Spleen (tissue), 11 donors: ENCODE results near the gene APBB2. TPM values are rescaled to one million over a fixed set of nuclear protein-coding genes. Genes with fewer than 3 reads are reported as not detected.

ENCODE experiments used
- DNase-seq: peaks from one replicate; pipeline ENCODE4 v3.0.0-alpha.2; 2020
- H3K27ac ChIP-seq, 8 donors: fragments of 200-600 bp; sonication (generic) in 7 of 8; 1 replicate in 4 of 8; 2 replicates in 4 of 8; pipeline versions ENCODE4 v1.5.0 to v1.8.0; 2016 to 2021; ENCODE audit warnings: inconsistent platforms in 4 of 8, mild to moderate bottlenecking in 4 of 8, moderate library complexity in 1 of 8
- H3K27me3 ChIP-seq, 7 donors: fragments of 200-600 bp; sonication (generic) in 6 of 7; replicated peaks in 1 of 7; 1 replicate in 4 of 7; 2 replicates in 3 of 7; pipeline versions ENCODE4 v1.5.0 to v1.8.0; 2016 to 2021; ENCODE audit warnings: inconsistent platforms in 3 of 7, mild to moderate bottlenecking in 1 of 7
- H3K36me3 ChIP-seq, 6 donors: fragments of 200-600 bp; sonication (generic) in 5 of 6; 1 replicate in 4 of 6; 2 replicates in 2 of 6; pipeline versions ENCODE4 v1.5.0 to v1.8.0; 2016 to 2021; ENCODE audit warnings: inconsistent platforms in 2 of 6
- H3K4me1 ChIP-seq, 6 donors: fragments of 200-600 bp; sonication (generic) in 5 of 6; 1 replicate in 3 of 6; 2 replicates in 3 of 6; pipeline versions ENCODE4 v1.5.0 to v1.8.0; 2016 to 2021; ENCODE audit warnings: inconsistent platforms in 3 of 6
- H3K4me3 ChIP-seq, 8 donors: fragments of 200-600 bp; sonication (generic) in 7 of 8; 1 replicate in 4 of 8; 2 replicates in 4 of 8; pipeline versions ENCODE4 v1.5.0 to v1.8.0; 2016 to 2021; ENCODE audit warnings: inconsistent platforms in 4 of 8, mild to moderate bottlenecking in 4 of 8, moderate library complexity in 2 of 8
- H3K9me3 ChIP-seq, 8 donors: fragments of 200-600 bp; sonication (generic) in 7 of 8; 1 replicate in 4 of 8; 2 replicates in 4 of 8; pipeline versions ENCODE4 v1.5.0 to v1.8.0; 2016 to 2021; ENCODE audit warnings: inconsistent platforms in 4 of 8
- POLR2A ChIP-seq, 3 donors: fragments of 450-650 bp; IDR thresholded peaks; one replicate each; pipeline ENCODE4 v1.5.1; 2017; ENCODE audit warnings: antibody characterized with exemption in 3 of 3, mild to moderate bottlenecking in 1 of 3
- POLR2AphosphoS5 ChIP-seq, 3 donors: sonication (generic); formaldehyde crosslinking; IDR thresholded peaks; one replicate each; pipeline ENCODE4 v1.5.1; 2017; ENCODE audit warnings: antibody characterized with exemption in 3 of 3
- WGBS, 5 donors: extraction: QIAGEN DNeasy Blood & Tissue Kit in 3 of 5; methylation state at CpG; one replicate each; pipeline versions ENCODE4 v1.1.5 to v1.1.7; 2013 to 2018; 5-methylcytosine and 5-hydroxymethylcytosine counted together
- intact Hi-C: fragments of 100-400 bp; cut with DNase I; formaldehyde crosslinking; loops from one replicate; pipeline ENCODE4 v1.15.0; 2023; ENCODE audit warnings: low total_unique reads
- polyA plus RNA-seq, 3 donors: library from polyadenylated mRNA; stranded (reverse); fragments of 200-250 nt; gene quantifications; one replicate each; pipeline ENCODE4 v1.2.1, GENCODE V29; 2013
- total RNA-seq, 7 donors: library from RNA; depleted of rRNA in 3 of 7; stranded (reverse); fragments of >200 nt in 3 of 7; fragmentation: NEBNext Ultra II Directional in 4 of 7; extraction: Animal tissue kit (Norgen Biotek cat#: 25700) in 4 of 7; gene quantifications; one replicate each; pipeline versions ENCODE4 v1.1.0 to v1.2.1, GENCODE V29; 2016 to 2021
- TF ChIP-seq, protein P1 (sequence below), 11 experiments: fragments of 200-600 bp in 7 of 11; fragments of 450-650 bp in 4 of 11; sonication (generic) in 4 of 11; IDR thresholded peaks in 8 of 11; conservative IDR thresholded peaks in 3 of 11; 1 replicate in 7 of 11; 2 replicates in 4 of 11; pipeline versions ENCODE4 v1.4.0 to v1.8.0; 2016 to 2021; ENCODE audit warnings: antibody characterized with exemption in 11 of 11, inconsistent platforms in 4 of 11, mild to moderate bottlenecking in 1 of 11
- donor health status: healthy with polysubstance abuse.
- donor health status: DM: no; HTN: no; CAD: no; lungs with moderate emphysema.
- donor health status: DM: no; HTN: no; CAD: no.
- donor health status: Bipolar disorder and iron deficiency.
- donor health status: healthy.
- donor health status: DM: no; HTN: no; CAD: no.
- donor health status: DM: yes; HTN: yes; CAD: no.

Gene APBB2
- total and polyA plus RNA-seq, 10 donors: 4.0 to 115 (median 76.7) TPM

DNA sequence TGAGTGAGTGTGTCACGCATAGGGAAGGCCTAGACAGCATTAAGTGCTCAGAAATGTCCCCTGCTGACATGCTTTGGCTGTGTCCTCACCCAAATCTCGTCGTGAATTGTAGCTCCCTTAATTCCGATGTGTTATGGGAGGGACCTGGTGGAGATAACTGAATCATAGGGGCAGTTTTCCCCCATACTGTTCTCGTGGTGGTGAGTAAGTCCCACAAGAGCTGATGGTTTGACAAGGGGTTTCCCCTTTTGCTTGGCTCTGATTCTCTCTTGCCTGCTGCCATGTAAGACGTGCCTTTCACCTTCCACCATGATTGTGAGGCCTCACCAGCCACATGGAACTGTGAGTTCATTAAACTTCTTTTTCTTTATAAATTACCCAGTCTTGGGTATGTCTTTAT lies 386.6 kb downstream of the APBB2 start:
- TF ChIP-seq, protein P1, sequence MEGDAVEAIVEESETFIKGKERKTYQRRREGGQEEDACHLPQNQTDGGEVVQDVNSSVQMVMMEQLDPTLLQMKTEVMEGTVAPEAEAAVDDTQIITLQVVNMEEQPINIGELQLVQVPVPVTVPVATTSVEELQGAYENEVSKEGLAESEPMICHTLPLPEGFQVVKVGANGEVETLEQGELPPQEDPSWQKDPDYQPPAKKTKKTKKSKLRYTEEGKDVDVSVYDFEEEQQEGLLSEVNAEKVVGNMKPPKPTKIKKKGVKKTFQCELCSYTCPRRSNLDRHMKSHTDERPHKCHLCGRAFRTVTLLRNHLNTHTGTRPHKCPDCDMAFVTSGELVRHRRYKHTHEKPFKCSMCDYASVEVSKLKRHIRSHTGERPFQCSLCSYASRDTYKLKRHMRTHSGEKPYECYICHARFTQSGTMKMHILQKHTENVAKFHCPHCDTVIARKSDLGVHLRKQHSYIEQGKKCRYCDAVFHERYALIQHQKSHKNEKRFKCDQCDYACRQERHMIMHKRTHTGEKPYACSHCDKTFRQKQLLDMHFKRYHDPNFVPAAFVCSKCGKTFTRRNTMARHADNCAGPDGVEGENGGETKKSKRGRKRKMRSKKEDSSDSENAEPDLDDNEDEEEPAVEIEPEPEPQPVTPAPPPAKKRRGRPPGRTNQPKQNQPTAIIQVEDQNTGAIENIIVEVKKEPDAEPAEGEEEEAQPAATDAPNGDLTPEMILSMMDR (IDR thresholded peaks at IDR 0.05 in 8 of 11, conservative IDR thresholded peaks at IDR 0.05 in 3 of 11): no peak
- TF ChIP-seq POLR2AphosphoS5 (IDR thresholded peaks at IDR 0.05) (no peak), POLR2A (IDR thresholded peaks at IDR 0.05) (no peak)
- Histone ChIP-seq H3K4me1 (peaks cover 0 to 11% (median 0%) of the 10 kb centered on the region in 6 donors), H3K27ac (no peak overlapping the region), H3K36me3 (peaks cover 0 to 66% (median 6%) of the 10 kb centered on the region in 6 donors), H3K9me3 (peaks cover 0 to 10% (median 0%) of the 10 kb centered on the region in 8 donors), H3K4me3 (no peak overlapping the region), H3K27me3 (no peaks in the 10 kb centered on the region)
- 67 to 86% (median 79%) methylated on average over 6 of the region's 6 CpGs for WGBS, 5 donors
- intact Hi-C loops: no loop called here
- DNase-seq: no peak

DNA sequence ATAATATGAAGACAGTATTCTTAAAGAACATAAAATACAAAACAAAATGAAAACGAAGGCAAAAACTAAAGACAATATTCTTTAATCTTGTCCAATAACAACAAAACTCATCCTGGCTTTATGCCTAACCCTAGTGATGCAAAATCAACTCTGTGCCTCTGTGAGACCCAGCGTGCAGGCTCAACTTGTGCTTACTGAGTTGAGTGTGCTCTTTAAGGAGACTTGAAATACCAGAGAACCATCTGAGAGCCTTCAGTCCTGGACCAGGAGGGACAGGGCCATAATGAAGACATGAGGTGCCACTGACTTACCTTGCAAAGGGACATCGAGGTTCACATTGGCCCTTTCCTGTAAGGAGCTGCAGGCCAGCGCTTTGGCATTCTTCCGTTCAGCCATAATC lies 387.5 kb downstream of the APBB2 start:
- no peak for DNase-seq
- intact Hi-C loops: no loop called here
- no peak for TF ChIP-seq POLR2AphosphoS5 (IDR thresholded peaks at IDR 0.05)
- TF ChIP-seq POLR2A (IDR thresholded peaks at IDR 0.05): no peak
- TF ChIP-seq, protein P1 (IDR thresholded peaks at IDR 0.05 in 8 of 11, conservative IDR thresholded peaks at IDR 0.05 in 3 of 11): no peak
- no peak overlapping the region for H3K27ac ChIP-seq
- H3K4me3 ChIP-seq: no peak overlapping the region
- peaks cover 0 to 11% (median 0%) of the 10 kb centered on the region in 6 donors for H3K4me1 ChIP-seq
- H3K9me3 ChIP-seq: peaks cover 0 to 10% (median 0%) of the 10 kb centered on the region in 8 donors
- peaks cover 0 to 75% (median 12%) of the 10 kb centered on the region in 6 donors for H3K36me3 ChIP-seq
- no peaks in the 10 kb centered on the region for H3K27me3 ChIP-seq
- WGBS, 5 donors: 92 to 97% (median 94%) methylated on average over 5 of the region's 5 CpGs

DNA sequence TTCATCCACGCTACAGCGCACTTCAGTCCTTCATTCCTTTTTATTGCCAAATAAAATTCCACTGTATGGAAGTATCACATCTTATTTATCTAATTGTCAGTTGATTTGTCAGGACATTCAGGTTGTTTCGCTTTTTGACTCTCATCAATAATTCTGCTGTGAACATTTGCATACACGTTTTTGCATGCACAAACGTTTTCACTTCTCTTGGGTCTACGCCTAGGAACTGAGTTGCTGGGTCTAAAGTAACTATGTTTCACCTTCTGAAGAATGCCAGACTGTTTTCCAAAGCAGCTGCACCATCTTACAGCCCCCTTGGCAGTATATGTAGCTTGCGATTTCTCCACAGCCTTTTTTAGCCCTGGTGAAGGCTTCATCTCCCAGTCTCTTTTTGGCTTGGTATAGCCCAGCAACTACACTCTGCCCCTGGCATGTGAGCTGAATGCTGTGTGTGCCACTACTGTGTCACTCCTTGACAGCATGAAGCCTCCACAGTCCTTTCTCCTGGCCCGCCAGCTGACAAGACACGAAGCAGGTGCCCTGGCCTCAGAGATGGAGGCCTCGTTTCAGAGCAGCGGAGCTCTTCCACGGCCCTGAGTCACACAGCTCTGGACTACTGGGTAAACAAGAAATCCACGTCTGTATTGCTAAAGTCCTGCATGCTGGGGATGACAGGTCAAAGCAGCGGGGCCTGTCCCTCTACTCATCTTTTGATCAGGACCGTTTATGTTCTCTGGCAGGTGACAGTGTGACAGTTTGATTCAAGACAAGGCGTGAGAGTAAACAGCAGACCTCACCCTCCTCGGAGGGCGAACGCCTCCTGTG lies 389.1 kb downstream of the APBB2 start:
- H3K36me3 ChIP-seq: peaks cover 0 to 88% (median 14%) of the 10 kb centered on the region in 6 donors
- no peak for TF ChIP-seq POLR2AphosphoS5 (IDR thresholded peaks at IDR 0.05)
- TF ChIP-seq, protein P1 (IDR thresholded peaks at IDR 0.05 in 8 of 11, conservative IDR thresholded peaks at IDR 0.05 in 3 of 11): no peak
- no peak for TF ChIP-seq POLR2A (IDR thresholded peaks at IDR 0.05)
- intact Hi-C loops: no loop called here

More for the DNA sequence above, 389.1 kb downstream of the APBB2 start:
- WGBS, 5 donors: 82 to 87% (median 86%) methylated on average over 19 of the region's 19 CpGs
- no peaks in the 10 kb centered on the region for H3K27me3 ChIP-seq
- no peak for DNase-seq
- H3K27ac ChIP-seq: peak overlapping the region in 1 of 8 donors; percentile 5
- H3K4me1 ChIP-seq: peaks cover 0 to 11% (median 0%) of the 10 kb centered on the region in 6 donors
- no peak overlapping the region for H3K4me3 ChIP-seq
- H3K9me3 ChIP-seq: peaks cover 0 to 10% (median 0%) of the 10 kb centered on the region in 8 donors
